ENCODE results near the gene GPHA2. TPM values are rescaled to one million over a fixed set of nuclear protein-coding genes. Genes with fewer than 3 reads are reported as not detected.

Gene GPHA2
- total and polyA plus RNA-seq, 2 experiments from 2014 or later, result not detected

- Histone ChIP-seq H3K9me2 (replicated peaks; ENCODE audit: insufficient read depth) (no peaks in the 10 kb centered on the region), H3K36me3 (replicated peaks; ENCODE audit: insufficient read depth, low read depth) (no peaks in the 10 kb centered on the region), H4K20me1 (ENCODE audit: insufficient read depth, poor library complexity, severe bottlenecking) (no peaks in the 10 kb centered on the region), H3K4me3 (no peak overlapping the region), H3K79me2 (no peaks in the 10 kb centered on the region), H3K9me3 (ENCODE audit: low read depth) (no peaks in the 10 kb centered on the region), H3K4me2 (no peak overlapping the region), H2AFZ (no peak overlapping the region), H3K27ac (no peak overlapping the region), H3K27me3 (no peaks in the 10 kb centered on the region), H3K4me1 (ENCODE audit: insufficient read depth) (peaks cover 8% of the 10 kb centered on the region)
- DNase-seq (ENCODE audit: low spot score), result no peak
- WGBS (ENCODE audit: low lambda C conversion rate, missing lambda C conversion rate), result 94% methylated on average over 12 of the region's 12 CpGs
- TF ChIP-seq EZH2 (IDR thresholded peaks at IDR 0.05; ENCODE audit: borderline replicate concordance), result no peak
- no peak for TF ChIP-seq CTCF (IDR thresholded peaks at IDR 0.05; ENCODE audit: poor library complexity)
- TF ChIP-seq EZH2phosphoT487 (IDR thresholded peaks at IDR 0.05; ENCODE audit: low read depth, severe bottlenecking, unreplicated experiment), result no peak
Measured at GRCh38 chr11:64933213-64933934, 2.3 kb downstream of the GPHA2 start.

- Histone ChIP-seq H3K4me1 (ENCODE audit: insufficient read depth) (peaks cover 8% of the 10 kb centered on the region), H3K4me2 (no peak overlapping the region), H3K36me3 (replicated peaks; ENCODE audit: insufficient read depth, low read depth) (no peaks in the 10 kb centered on the region), H3K27ac (no peak overlapping the region), H3K79me2 (no peaks in the 10 kb centered on the region), H3K9me3 (ENCODE audit: low read depth) (no peaks in the 10 kb centered on the region), H3K27me3 (no peaks in the 10 kb centered on the region), H3K4me3 (no peak overlapping the region), H2AFZ (no peak overlapping the region), H3K9me2 (replicated peaks; ENCODE audit: insufficient read depth) (no peaks in the 10 kb centered on the region), H4K20me1 (ENCODE audit: insufficient read depth, poor library complexity, severe bottlenecking) (no peaks in the 10 kb centered on the region)
- no peak for DNase-seq (ENCODE audit: low spot score)
- no peak for TF ChIP-seq EZH2 (IDR thresholded peaks at IDR 0.05; ENCODE audit: borderline replicate concordance)
- TF ChIP-seq CTCF (IDR thresholded peaks at IDR 0.05; ENCODE audit: poor library complexity), result no peak
- 94% methylated on average over 5 of the region's 5 CpGs for WGBS (ENCODE audit: low lambda C conversion rate, missing lambda C conversion rate)
Measured at GRCh38 chr11:64932324-64932723, 3.4 kb downstream of the GPHA2 start.

GRCh38 chr11:64931290-64931689 is 4.4 kb downstream of the GPHA2 start:
- Histone ChIP-seq H3K9me2 (replicated peaks; ENCODE audit: insufficient read depth) (no peaks in the 10 kb centered on the region), H2AFZ (no peak overlapping the region), H3K4me3 (no peak overlapping the region), H3K9me3 (ENCODE audit: low read depth) (no peaks in the 10 kb centered on the region), H3K27ac (no peak overlapping the region), H3K4me2 (no peak overlapping the region), H4K20me1 (ENCODE audit: insufficient read depth, poor library complexity, severe bottlenecking) (no peaks in the 10 kb centered on the region), H3K4me1 (ENCODE audit: insufficient read depth) (peaks cover 8% of the 10 kb centered on the region), H3K27me3 (no peaks in the 10 kb centered on the region), H3K79me2 (no peaks in the 10 kb centered on the region), H3K36me3 (replicated peaks; ENCODE audit: insufficient read depth, low read depth) (no peaks in the 10 kb centered on the region)
- TF ChIP-seq CTCF (IDR thresholded peaks at IDR 0.05; ENCODE audit: poor library complexity), result no peak
- TF ChIP-seq EZH2phosphoT487 (IDR thresholded peaks at IDR 0.05; ENCODE audit: low read depth, severe bottlenecking, unreplicated experiment), result no peak
- TF ChIP-seq EZH2 (IDR thresholded peaks at IDR 0.05; ENCODE audit: borderline replicate concordance), result no peak
- no peak for DNase-seq (ENCODE audit: low spot score)
- 97% methylated on average over 7 of the region's 7 CpGs for WGBS (ENCODE audit: low lambda C conversion rate, missing lambda C conversion rate)

All from hepatocyte (in vitro differentiated cells).